ENCODE results near the gene WDR46. TPM values are rescaled to one million over a fixed set of nuclear protein-coding genes. Genes with fewer than 3 reads are reported as not detected.

Gene WDR46
- total and polyA plus RNA-seq, 2 experiments from 2014 or later = 71.4 to 104 TPM

- Histone ChIP-seq H3K27ac (ENCODE audit: low read depth) (no peak overlapping the region), H4K20me1 (replicated peaks; ENCODE audit: insufficient read depth) (no peaks in the 10 kb centered on the region), H3K4me3 (no peak overlapping the region), H3K79me2 (replicated peaks; ENCODE audit: insufficient read depth) (no peaks in the 10 kb centered on the region), H3K27me3 (ENCODE audit: insufficient read depth) (peaks cover 19% of the 10 kb centered on the region; the same call in 1 of the 2 replicates), H3K9me2 (ENCODE audit: insufficient read depth) (peaks cover 5% of the 10 kb centered on the region; the same call in 1 of the 2 replicates), H3K4me1 (ENCODE audit: insufficient read depth) (peaks cover 9% of the 10 kb centered on the region), H3K4me2 (no peak overlapping the region), H2AFZ (no peak overlapping the region), H3K36me3 (ENCODE audit: insufficient read depth) (no peaks in the 10 kb centered on the region), H3F3A (replicated peaks; ENCODE audit: low read depth) (no peaks in the 10 kb centered on the region)
- H3K9me3 Mint-ChIP-seq = no peaks in the 10 kb centered on the region
- TF ChIP-seq CTCF (conservative IDR thresholded peaks at IDR 0.05; ENCODE audit: low read depth in 2 of 2) (no peak), POLR2AphosphoS5 (IDR thresholded peaks at IDR 0.05; ENCODE audit: low read depth) (no peak), EZH2 (IDR thresholded peaks at IDR 0.05; ENCODE audit: low read depth, unreplicated experiment) (no peak), ETS1 (IDR thresholded peaks at IDR 0.05) (no peak), EZH2phosphoT487 (IDR thresholded peaks at IDR 0.05; ENCODE audit: unreplicated experiment) (no peak), JUNB (IDR thresholded peaks at IDR 0.05; ENCODE audit: unreplicated experiment) (no peak), CREB1 (CRISPR knock-in tag; IDR thresholded peaks at IDR 0.05; ENCODE audit: low read depth) (no peak), REST (IDR thresholded peaks at IDR 0.05; ENCODE audit: unreplicated experiment) (no peak), ZNF114 (CRISPR knock-in tag; IDR thresholded peaks at IDR 0.05) (no peak), ZNF331 (CRISPR knock-in tag; IDR thresholded peaks at IDR 0.05; ENCODE audit: low read depth) (no peak), NANOG (IDR thresholded peaks at IDR 0.05; ENCODE audit: borderline replicate concordance) (no peak)
- TF ChIP-seq, protein P1, sequence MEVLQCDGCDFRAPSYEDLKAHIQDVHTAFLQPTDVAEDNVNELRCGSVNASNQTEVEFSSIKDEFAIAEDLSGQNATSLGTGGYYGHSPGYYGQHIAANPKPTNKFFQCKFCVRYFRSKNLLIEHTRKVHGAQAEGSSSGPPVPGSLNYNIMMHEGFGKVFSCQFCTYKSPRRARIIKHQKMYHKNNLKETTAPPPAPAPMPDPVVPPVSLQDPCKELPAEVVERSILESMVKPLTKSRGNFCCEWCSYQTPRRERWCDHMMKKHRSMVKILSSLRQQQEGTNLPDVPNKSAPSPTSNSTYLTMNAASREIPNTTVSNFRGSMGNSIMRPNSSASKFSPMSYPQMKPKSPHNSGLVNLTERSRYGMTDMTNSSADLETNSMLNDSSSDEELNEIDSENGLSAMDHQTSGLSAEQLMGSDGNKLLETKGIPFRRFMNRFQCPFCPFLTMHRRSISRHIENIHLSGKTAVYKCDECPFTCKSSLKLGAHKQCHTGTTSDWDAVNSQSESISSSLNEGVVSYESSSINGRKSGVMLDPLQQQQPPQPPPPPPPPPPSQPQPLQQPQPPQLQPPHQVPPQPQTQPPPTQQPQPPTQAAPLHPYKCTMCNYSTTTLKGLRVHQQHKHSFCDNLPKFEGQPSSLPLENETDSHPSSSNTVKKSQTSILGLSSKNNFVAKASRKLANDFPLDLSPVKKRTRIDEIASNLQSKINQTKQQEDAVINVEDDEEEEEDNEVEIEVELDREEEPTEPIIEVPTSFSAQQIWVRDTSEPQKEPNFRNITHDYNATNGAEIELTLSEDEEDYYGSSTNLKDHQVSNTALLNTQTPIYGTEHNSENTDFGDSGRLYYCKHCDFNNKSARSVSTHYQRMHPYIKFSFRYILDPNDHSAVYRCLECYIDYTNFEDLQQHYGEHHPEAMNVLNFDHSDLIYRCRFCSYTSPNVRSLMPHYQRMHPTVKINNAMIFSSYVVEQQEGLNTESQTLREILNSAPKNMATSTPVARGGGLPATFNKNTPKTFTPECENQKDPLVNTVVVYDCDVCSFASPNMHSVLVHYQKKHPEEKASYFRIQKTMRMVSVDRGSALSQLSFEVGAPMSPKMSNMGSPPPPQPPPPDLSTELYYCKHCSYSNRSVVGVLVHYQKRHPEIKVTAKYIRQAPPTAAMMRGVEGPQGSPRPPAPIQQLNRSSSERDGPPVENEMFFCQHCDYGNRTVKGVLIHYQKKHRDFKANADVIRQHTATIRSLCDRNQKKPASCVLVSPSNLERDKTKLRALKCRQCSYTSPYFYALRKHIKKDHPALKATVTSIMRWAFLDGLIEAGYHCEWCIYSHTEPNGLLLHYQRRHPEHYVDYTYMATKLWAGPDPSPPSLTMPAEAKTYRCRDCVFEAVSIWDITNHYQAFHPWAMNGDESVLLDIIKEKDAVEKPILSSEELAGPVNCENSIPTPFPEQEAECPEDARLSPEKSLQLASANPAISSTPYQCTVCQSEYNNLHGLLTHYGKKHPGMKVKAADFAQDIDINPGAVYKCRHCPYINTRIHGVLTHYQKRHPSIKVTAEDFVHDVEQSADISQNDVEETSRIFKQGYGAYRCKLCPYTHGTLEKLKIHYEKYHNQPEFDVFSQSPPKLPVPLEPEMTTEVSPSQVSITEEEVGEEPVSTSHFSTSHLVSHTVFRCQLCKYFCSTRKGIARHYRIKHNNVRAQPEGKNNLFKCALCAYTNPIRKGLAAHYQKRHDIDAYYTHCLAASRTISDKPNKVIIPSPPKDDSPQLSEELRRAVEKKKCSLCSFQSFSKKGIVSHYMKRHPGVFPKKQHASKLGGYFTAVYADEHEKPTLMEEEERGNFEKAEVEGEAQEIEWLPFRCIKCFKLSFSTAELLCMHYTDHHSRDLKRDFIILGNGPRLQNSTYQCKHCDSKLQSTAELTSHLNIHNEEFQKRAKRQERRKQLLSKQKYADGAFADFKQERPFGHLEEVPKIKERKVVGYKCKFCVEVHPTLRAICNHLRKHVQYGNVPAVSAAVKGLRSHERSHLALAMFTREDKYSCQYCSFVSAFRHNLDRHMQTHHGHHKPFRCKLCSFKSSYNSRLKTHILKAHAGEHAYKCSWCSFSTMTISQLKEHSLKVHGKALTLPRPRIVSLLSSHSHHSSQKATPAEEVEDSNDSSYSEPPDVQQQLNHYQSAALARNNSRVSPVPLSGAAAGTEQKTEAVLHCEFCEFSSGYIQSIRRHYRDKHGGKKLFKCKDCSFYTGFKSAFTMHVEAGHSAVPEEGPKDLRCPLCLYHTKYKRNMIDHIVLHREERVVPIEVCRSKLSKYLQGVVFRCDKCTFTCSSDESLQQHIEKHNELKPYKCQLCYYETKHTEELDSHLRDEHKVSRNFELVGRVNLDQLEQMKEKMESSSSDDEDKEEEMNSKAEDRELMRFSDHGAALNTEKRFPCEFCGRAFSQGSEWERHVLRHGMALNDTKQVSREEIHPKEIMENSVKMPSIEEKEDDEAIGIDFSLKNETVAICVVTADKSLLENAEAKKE (CRISPR knock-in tag; IDR thresholded peaks at IDR 0.05) = no peak
- H3K27me3 Mint-ChIP-seq (ENCODE audit: insufficient read depth, low read depth, poor library complexity) = peaks cover 11% of the 10 kb centered on the region
- H3K4me1 Mint-ChIP-seq = peaks cover 14% of the 10 kb centered on the region
- H3K27ac Mint-ChIP-seq = no peak overlapping the region
- ATAC-seq = no peak
- H3K36me3 Mint-ChIP-seq (ENCODE audit: low read depth) = no peaks in the 10 kb centered on the region
- DNase-seq (ENCODE audit: low spot score) = no peak
- H3K4me3 Mint-ChIP-seq = no peak overlapping the region
Observed at GRCh38 chr6:33237741-33238140, 51.3 kb downstream of the WDR46 start.
